Progenitor cell of endocrine pancreas (in vitro differentiated cells): Measurements from ENCODE around the gene PCDHB1. TPM values are rescaled to one million over a fixed set of nuclear protein-coding genes. Genes with fewer than 3 reads are reported as not detected.

Experiments
- DNase-seq: peaks from one replicate; pipeline ENCODE4 v3.0.0; 2021; ENCODE audit warnings: low spot score; ENCODE audit not compliant: unreplicated experiment
- H3K27ac Mint-ChIP-seq: 2 replicates; pipeline ENCODE4 v1.8.0; 2021; ENCODE audit warnings: mild to moderate bottlenecking, moderate library complexity, mixed read lengths
- H3K27me3 Mint-ChIP-seq: 2 replicates; pipeline ENCODE4 v1.8.0; 2021; ENCODE audit warnings: mixed read lengths
- H3K36me3 Mint-ChIP-seq: 2 replicates; pipeline ENCODE4 v1.8.0; 2022; ENCODE audit warnings: mixed read lengths; ENCODE audit not compliant: insufficient read depth
- H3K4me1 Mint-ChIP-seq: 2 replicates; pipeline ENCODE4 v1.8.0; 2021; ENCODE audit warnings: low read depth, mixed read lengths
- H3K4me3 Mint-ChIP-seq: 2 replicates; pipeline ENCODE4 v1.8.0; 2021; ENCODE audit warnings: low read depth, mild to moderate bottlenecking, moderate library complexity, mixed read lengths
- H3K9me3 Mint-ChIP-seq: 2 replicates; pipeline ENCODE4 v1.8.0; 2021; ENCODE audit warnings: low read depth, mixed read lengths
- total RNA-seq: library from RNA; stranded (reverse); gene quantifications from 2 replicates; pipeline ENCODE4 v1.2.1, GENCODE V29; 2021
- TF ChIP-seq, protein P1 (sequence below): fragments of 200-600 bp; sonication (generic); IDR thresholded peaks from one replicate; pipeline ENCODE4 v1.5.0; 2021; ENCODE audit warnings: antibody characterized with exemption, mild to moderate bottlenecking; ENCODE audit not compliant: unreplicated experiment

PCDHB1 gene
- total RNA-seq, 1 donor from 2014 or later = 0.29 TPM

DNA sequence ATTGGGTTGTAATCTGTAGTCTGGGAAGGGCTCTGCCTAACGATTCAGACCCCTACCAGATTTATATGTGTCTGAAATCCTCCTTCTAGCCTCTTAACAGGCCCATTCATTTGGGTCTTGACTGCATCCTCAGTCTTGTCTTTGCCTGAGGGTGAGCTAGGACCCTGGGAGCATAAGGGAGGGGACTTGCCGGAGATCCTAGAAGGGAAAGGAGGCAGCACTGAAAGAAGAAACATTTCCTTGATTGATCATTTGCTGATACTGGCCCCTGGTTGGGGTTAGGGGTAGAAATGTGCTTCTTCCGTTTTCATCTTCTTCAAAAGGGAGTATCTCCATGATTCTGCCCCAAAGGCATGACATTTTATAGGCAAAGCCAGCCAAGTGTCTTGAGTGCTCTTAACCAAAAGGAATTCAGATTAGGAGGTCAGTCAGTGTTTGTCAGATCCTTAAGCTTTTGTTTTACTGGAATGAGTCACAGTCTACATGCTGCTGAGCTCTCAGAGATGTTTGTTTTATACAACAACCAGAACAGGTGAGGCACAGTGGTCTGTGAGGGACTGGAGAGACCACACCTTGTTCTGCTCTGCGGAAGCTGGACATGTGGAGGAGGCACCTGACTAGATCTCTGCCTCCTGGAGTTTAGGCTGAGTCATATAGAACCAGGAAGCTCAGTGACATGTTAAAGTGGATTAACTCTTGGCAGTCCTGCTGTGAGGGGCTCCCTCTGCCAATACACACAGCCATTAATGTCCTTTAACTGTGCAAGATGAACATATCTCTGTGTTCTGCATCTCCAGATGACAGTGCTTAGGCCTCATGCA is 47.2 kb upstream of the PCDHB1 start:
- TF ChIP-seq, protein P1, sequence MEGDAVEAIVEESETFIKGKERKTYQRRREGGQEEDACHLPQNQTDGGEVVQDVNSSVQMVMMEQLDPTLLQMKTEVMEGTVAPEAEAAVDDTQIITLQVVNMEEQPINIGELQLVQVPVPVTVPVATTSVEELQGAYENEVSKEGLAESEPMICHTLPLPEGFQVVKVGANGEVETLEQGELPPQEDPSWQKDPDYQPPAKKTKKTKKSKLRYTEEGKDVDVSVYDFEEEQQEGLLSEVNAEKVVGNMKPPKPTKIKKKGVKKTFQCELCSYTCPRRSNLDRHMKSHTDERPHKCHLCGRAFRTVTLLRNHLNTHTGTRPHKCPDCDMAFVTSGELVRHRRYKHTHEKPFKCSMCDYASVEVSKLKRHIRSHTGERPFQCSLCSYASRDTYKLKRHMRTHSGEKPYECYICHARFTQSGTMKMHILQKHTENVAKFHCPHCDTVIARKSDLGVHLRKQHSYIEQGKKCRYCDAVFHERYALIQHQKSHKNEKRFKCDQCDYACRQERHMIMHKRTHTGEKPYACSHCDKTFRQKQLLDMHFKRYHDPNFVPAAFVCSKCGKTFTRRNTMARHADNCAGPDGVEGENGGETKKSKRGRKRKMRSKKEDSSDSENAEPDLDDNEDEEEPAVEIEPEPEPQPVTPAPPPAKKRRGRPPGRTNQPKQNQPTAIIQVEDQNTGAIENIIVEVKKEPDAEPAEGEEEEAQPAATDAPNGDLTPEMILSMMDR = no peak
- Mint-ChIP-seq H3K36me3 (peaks cover 8% of the 10 kb centered on the region), H3K4me1 (peaks cover 14% of the 10 kb centered on the region), H3K27ac (peak overlapping the region; percentile 53), H3K9me3 (no peaks in the 10 kb centered on the region), H3K27me3 (no peaks in the 10 kb centered on the region), H3K4me3 (no peak overlapping the region)
- DNase-seq = no peak

DNA sequence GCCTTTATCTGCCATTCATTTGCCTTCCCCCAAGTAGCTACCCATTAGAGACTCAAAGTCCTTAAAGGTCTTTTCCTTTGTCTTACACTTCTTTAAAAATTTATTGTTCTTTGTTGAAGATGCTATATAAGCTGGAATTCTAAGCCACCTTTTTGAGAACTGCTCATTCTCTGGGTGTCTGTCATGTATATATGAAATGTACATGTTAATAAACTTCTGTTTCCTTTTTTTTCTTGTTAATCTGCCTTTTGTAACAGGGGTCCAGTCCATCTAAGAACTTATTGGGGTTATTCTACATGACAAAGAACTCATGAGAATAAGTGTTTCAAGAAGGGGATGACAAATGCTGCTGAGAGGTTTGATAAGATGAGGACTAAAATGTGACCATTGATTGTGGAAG is 43.4 kb upstream of the PCDHB1 start:
- TF ChIP-seq, protein P1 = no peak

DNA sequence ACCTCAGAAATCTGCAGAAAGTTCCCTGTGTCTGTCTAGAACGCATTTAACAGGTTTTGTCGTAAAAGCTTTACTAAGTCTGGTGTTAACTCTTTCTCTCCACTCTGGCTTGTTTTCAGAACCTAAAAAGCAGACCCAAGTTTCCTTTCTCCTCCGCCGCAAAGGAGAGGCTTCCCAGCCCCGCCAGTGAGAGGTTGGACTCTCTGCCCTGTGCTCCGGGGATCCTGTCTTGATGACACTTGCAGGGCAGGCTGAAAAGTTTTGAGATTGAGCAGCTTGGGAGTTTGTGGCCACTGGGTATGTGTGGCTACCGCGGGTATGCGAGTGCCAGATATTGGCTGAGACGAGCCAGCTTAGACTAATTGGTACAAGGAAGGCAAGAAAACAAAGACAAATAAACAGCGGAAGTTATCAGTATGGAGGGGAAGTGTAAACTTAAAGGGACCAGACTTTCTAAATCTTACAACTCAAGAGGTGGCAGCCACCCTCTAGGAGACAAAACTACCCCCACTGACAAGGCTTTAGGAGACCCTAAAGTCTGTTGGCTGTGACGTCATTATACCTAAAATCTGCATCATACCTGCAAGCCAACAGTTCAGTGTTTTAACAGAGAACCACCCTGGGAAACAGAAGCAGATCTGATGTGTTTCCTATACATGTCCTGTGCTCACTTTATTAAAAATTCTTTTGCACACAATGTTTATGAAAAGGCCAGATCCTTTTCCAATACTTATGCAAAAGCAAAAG is 41.0 kb upstream of the PCDHB1 start:
- no peak for DNase-seq
- Mint-ChIP-seq H3K27me3 (no peaks in the 10 kb centered on the region), H3K27ac (peak overlapping the region; percentile 10), H3K9me3 (no peaks in the 10 kb centered on the region), H3K36me3 (peaks cover 19% of the 10 kb centered on the region), H3K4me3 (no peak overlapping the region), H3K4me1 (no peaks in the 10 kb centered on the region)
- TF ChIP-seq, protein P1 = no peak

More for the DNA sequence above, 43.4 kb upstream of the PCDHB1 start:
- H3K36me3 Mint-ChIP-seq = peaks cover 18% of the 10 kb centered on the region
- no peak overlapping the region for H3K4me3 Mint-ChIP-seq
- H3K27me3 Mint-ChIP-seq = no peaks in the 10 kb centered on the region
- H3K4me1 Mint-ChIP-seq = peaks cover 5% of the 10 kb centered on the region
- DNase-seq = no peak
- no peaks in the 10 kb centered on the region for H3K9me3 Mint-ChIP-seq
- H3K27ac Mint-ChIP-seq = no peak overlapping the region

DNA sequence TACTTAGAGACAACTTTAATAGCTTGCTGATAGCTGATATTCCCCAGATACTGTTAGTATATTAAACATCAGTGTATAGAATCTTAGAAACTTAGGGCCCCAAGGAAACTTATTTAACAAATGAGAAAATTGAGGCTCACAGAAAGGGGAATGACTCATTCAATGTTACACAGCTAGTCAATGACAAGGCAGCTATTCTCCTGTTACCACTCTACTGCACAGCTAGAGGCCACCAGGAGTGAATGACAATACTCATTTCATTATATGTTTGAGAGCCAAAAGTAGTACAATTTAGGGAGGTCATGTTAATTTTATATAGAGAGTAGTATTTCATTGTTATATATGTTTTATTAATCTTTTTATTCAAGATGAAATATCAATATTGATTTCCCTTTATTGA is 33.2 kb upstream of the PCDHB1 start:
- Mint-ChIP-seq H3K27me3 (no peaks in the 10 kb centered on the region), H3K36me3 (peaks cover 2% of the 10 kb centered on the region), H3K4me3 (no peak overlapping the region), H3K27ac (no peak overlapping the region), H3K9me3 (no peaks in the 10 kb centered on the region), H3K4me1 (no peaks in the 10 kb centered on the region)
- TF ChIP-seq, protein P1 = no peak
- no peak for DNase-seq

DNA sequence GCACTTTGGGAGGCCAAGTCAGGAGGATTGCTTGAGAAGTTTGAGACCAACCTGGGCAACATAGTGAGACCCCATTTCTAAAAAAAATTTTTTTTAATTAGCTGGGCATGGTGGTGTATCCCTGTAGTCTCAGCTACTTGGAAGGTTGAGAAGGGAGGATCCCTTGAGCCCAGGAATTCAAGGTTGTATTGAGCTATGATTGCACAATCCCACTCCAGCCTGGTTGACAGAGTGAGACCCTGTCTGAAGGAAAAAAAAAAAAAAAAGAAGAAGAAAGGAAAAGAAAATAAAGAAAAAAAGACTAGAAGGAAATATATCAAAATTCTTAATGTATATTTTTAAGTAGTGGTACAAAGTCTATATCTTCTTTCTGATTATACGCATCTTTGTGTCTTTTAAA is 28.8 kb upstream of the PCDHB1 start:
- H3K27ac Mint-ChIP-seq = no peak overlapping the region
- no peaks in the 10 kb centered on the region for H3K9me3 Mint-ChIP-seq
- no peaks in the 10 kb centered on the region for H3K36me3 Mint-ChIP-seq
- H3K4me3 Mint-ChIP-seq = no peak overlapping the region
- no peaks in the 10 kb centered on the region for H3K27me3 Mint-ChIP-seq
- TF ChIP-seq, protein P1 = no peak
- H3K4me1 Mint-ChIP-seq = no peaks in the 10 kb centered on the region
- DNase-seq = no peak
